T47D (cell line): ENCODE data around the gene COQ10A.

Experiments
- DNase-seq, 2 experiments: peaks; one replicate each; pipeline versions ENCODE4 v3.0.0 to v3.0.0-alpha.2; 2011 to 2012; ENCODE audit warnings: low read depth in 1 of 2, low spot score in 1 of 2
- JUND ChIP-seq: IDR thresholded peaks from 2 replicates; pipeline ENCODE4 v1.6.1; 2012; ENCODE audit warnings: low read depth
- in situ Hi-C: cut with HindIII; loops from 2 replicates; pipeline ENCODE4 v1.10.0; 2016; ENCODE audit warnings: low sequenced_read_pairs, low pct_unique_long_range_greater_than_20kb

COQ10A gene

DNA sequence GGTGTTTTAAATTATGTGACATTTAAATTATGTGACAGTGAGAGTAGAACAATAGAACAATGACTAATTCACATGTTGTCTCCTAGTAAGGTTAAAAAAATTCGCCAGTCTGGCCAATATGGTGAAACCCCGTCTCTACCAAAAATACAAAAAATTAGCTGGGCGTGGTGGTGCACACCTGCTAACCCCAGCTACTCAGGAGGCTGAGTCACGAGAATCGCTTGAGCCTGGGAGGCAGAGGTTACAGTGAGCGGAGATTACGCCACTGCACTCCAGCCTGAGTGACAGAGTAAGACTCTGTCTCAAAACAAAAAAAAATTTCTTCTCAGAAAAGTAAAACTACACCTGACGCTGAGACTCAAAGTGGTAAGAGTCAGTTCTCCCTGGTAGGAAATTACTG is 30.7 kb downstream of the COQ10A start:
- TF ChIP-seq JUND, result no peak
- no peak for DNase-seq
- in situ Hi-C loops, result no loop called here

- no peak for DNase-seq
- in situ Hi-C loops, result no loop called here
- TF ChIP-seq JUND, result no peak
These were observed 32.1 kb downstream of the COQ10A start for GRCh38 chr12:56298828-56299227.

- DNase-seq, result no peak
- no peak for TF ChIP-seq JUND
- in situ Hi-C loops, result no loop called here
These were observed 32.6 kb downstream of the COQ10A start for GRCh38 chr12:56299308-56299852.

- TF ChIP-seq JUND, result 0 out of 2 replicates have a peak, but pooled peaks have one; percentile 13
- in situ Hi-C loops, result no loop called here
These were observed 33.3 kb downstream of the COQ10A start, which contains the start of gene CS for GRCh38 chr12:56299853-56300643. Gene CS (minus strand): TSS chr12:56300330. CDS start chr12:56300201, 129 bp downstream.

GRCh38 chr12:56300644-56301464 is 34.1 kb downstream of the COQ10A start:
- DNase-seq, result no peak
- TF ChIP-seq JUND, result no peak
- in situ Hi-C loops, result no loop called here

More at GRCh38 chr12:56299853-56300643, 33.3 kb downstream of the COQ10A start, which contains the start of gene CS:
- DNase-seq, result peak; percentile 85 to 100

GRCh38 chr12:56304276-56304675 is 37.5 kb downstream of the COQ10A start:
- no peak for TF ChIP-seq JUND
- DNase-seq, result no peak
- in situ Hi-C loops, result no loop called here

DNA sequence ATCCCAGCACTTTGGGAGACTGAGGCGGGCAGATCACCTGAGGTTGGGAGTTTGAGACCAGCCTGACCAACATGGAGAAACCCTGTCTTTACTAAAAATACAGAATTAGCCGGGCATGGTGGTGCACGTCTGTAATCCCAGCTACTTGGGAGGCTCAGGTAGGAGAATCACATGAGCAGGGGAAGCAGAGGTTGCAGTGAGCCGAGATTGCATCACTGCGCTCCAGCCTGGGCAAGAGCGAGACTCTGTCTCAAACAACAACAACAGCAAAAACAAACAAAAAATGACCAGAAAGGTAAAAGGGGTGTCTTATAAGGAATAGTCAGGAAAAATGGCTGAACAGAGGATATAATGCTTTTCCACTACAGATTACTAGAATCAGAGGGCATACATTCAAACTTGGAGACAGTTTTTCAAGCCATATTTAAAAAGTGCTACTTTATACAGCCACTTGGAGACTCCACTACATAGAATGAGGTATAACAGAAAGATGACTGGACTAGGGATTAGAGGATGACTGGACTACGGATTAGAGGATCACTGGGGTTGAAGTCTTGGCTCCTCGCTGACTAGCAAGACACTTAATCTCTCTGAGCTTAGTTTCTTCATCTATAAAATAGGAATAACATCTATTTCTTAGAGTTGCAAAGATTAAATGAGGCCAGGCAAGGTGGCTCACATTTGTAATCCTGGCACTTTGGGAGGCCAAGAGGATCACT is 38.3 kb downstream of the COQ10A start:
- in situ Hi-C loops, result no loop called here
- DNase-seq, result no peak
- no peak for TF ChIP-seq JUND

GRCh38 chr12:56307221-56307965 is 40.7 kb downstream of the COQ10A start:
- in situ Hi-C loops, result no loop called here
- TF ChIP-seq JUND, result no peak
- DNase-seq, result no peak

- no peak for TF ChIP-seq JUND
- in situ Hi-C loops, result no loop called here
These were observed 42.0 kb downstream of the COQ10A start for GRCh38 chr12:56308714-56309113.

DNA sequence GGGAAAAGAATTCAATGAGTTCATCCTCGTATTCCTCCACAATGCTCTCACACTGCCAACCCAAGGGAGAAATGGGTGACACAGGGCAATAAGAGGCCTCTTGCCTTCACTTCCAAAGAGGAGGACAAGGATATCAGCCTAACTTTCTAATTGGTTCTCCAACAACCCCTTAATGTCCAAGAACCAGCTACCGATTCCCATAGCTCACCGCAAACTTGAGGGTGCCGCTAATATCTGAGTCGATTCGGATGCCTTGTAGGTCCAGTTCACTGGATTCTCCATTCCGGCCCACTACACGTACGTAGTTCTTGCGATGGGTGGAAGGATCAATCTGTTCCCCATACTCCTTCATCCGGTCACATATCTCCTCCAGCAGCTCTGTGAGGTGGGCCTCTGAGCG is 44.3 kb downstream of the COQ10A start:
- no peak for TF ChIP-seq JUND
- in situ Hi-C loops, result no loop called here
- DNase-seq, result no peak

More at GRCh38 chr12:56308714-56309113, 42.0 kb downstream of the COQ10A start:
- no peak for DNase-seq

- peak in 1 of 2 experiments; percentile 20 for DNase-seq
- TF ChIP-seq JUND, result no peak
- in situ Hi-C loops, result no loop called here
These were observed 48.5 kb downstream of the COQ10A start for GRCh38 chr12:56315249-56315621.
